Measurements from ENCODE around the gene APBA1. TPM values are rescaled to one million over a fixed set of nuclear protein-coding genes. Genes with fewer than 3 reads are reported as not detected.

The APBA1 gene
- total RNA-seq, 1 experiment from 2014 or later = 0.34 TPM

DNA sequence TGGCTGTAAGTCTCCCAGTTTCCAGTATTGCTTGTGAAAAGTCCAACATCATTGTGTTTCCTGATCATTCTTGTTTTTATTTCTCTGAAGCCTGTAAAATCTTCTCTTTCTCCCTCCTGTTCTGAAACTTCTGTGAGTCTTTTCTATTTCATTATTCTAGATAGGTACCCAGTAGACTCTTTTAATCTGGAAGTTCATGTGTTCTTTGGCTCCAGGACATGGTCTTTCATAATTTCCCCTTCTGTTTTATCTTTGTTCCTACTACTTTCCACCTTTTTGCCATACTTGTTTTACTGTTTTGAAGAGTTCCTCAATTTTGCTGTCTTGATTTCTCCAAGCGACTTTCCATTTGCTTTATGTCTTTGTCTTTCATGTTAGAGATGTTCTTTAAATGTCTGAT, 168.1 kb downstream of the APBA1 start:
- H3K9me3 ChIP-seq = no peaks in the 10 kb centered on the region
- no peak for DNase-seq
- no TSS peak for BruUV-seq (replicated peaks)
- Mint-ChIP-seq H3K9me3 (ENCODE audit: unreplicated experiment) (no peaks in the 10 kb centered on the region), H3K36me3 (ENCODE audit: insufficient read depth, unreplicated experiment) (no peaks in the 10 kb centered on the region), H3K27ac (ENCODE audit: unreplicated experiment) (no peak overlapping the region), H3K4me3 (ENCODE audit: unreplicated experiment) (no peak overlapping the region), H3K4me1 (ENCODE audit: low read depth, unreplicated experiment) (no peaks in the 10 kb centered on the region), H3K27me3 (ENCODE audit: insufficient read depth, unreplicated experiment) (no peaks in the 10 kb centered on the region)
- ChIA-PET POLR2A (no interaction called here), CTCF (no interaction called here)
- H3K27me3 ChIP-seq (replicated peaks; ENCODE audit: control insufficient read depth, insufficient read depth, low read length) = no peaks in the 10 kb centered on the region
- TF ChIP-seq, protein P1, sequence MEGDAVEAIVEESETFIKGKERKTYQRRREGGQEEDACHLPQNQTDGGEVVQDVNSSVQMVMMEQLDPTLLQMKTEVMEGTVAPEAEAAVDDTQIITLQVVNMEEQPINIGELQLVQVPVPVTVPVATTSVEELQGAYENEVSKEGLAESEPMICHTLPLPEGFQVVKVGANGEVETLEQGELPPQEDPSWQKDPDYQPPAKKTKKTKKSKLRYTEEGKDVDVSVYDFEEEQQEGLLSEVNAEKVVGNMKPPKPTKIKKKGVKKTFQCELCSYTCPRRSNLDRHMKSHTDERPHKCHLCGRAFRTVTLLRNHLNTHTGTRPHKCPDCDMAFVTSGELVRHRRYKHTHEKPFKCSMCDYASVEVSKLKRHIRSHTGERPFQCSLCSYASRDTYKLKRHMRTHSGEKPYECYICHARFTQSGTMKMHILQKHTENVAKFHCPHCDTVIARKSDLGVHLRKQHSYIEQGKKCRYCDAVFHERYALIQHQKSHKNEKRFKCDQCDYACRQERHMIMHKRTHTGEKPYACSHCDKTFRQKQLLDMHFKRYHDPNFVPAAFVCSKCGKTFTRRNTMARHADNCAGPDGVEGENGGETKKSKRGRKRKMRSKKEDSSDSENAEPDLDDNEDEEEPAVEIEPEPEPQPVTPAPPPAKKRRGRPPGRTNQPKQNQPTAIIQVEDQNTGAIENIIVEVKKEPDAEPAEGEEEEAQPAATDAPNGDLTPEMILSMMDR (IDR thresholded peaks at IDR 0.05; ENCODE audit: insufficient read depth in 1 of 2, low read depth in 1 of 2, low read length in 1 of 2, severe bottlenecking in 1 of 2, unreplicated experiment in 1 of 2) = no peak
- no peaks in the 10 kb centered on the region for H3K36me3 ChIP-seq (ENCODE audit: control insufficient read depth, insufficient read depth, low read length)
- no peaks in the 10 kb centered on the region for H3K4me1 ChIP-seq
- intact Hi-C loops (cut with micrococcal nuclease; ENCODE audit: unreplicated experiment) = no loop called here
- no peak overlapping the region for H3K4me3 ChIP-seq (ENCODE audit: low read depth, low read length)

DNA sequence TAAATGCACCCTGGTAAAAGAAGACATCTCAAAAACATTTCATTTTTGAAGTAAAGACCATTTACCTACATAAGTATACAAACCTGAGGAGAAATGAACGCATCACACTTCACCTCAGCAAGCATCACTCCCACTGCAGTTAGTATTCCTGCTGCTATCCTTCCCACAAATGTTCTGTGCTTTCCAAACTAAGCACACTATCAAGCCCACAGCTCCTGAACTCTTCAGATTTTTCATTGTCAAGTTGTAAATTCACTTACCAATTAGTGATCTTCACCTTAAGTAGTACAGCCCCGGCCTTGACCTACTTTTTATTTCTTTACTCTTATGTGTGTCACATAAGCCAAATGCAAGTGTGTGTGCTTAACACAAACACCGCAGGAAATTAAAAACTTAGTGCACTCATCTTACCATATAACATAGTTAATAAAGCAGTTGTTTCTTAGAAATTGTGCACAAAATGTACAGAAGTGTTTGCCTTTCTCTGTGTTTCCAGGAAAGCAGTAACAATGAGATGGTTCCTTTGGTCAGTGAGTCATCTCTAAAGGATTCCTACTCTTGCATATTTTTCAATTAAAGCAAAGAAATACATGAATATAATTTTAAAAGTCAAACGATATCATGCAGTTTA, 169.4 kb downstream of the APBA1 start:
- H3K9me3 ChIP-seq = no peaks in the 10 kb centered on the region
- POLR2A ChIA-PET = no interaction called here
- H3K27me3 Mint-ChIP-seq (ENCODE audit: insufficient read depth, unreplicated experiment) = no peaks in the 10 kb centered on the region
- no peaks in the 10 kb centered on the region for H3K9me3 Mint-ChIP-seq (ENCODE audit: unreplicated experiment)
- no peak overlapping the region for H3K4me3 Mint-ChIP-seq (ENCODE audit: unreplicated experiment)
- CTCF ChIA-PET = no interaction called here
- no peaks in the 10 kb centered on the region for H3K27me3 ChIP-seq (replicated peaks; ENCODE audit: control insufficient read depth, insufficient read depth, low read length)
- BruUV-seq (replicated peaks) = no TSS peak
- no peaks in the 10 kb centered on the region for H3K4me1 Mint-ChIP-seq (ENCODE audit: low read depth, unreplicated experiment)
- TF ChIP-seq, protein P1 (IDR thresholded peaks at IDR 0.05; ENCODE audit: insufficient read depth in 1 of 2, low read depth in 1 of 2, low read length in 1 of 2, severe bottlenecking in 1 of 2, unreplicated experiment in 1 of 2) = no peak
- no peak overlapping the region for H3K27ac Mint-ChIP-seq (ENCODE audit: unreplicated experiment)
- H3K36me3 Mint-ChIP-seq (ENCODE audit: insufficient read depth, unreplicated experiment) = no peaks in the 10 kb centered on the region
- H3K36me3 ChIP-seq (ENCODE audit: control insufficient read depth, insufficient read depth, low read length) = no peaks in the 10 kb centered on the region
- no peak for DNase-seq
- no peaks in the 10 kb centered on the region for H3K4me1 ChIP-seq
- intact Hi-C loops (cut with micrococcal nuclease; ENCODE audit: unreplicated experiment) = no loop called here
- no peak overlapping the region for H3K4me3 ChIP-seq (ENCODE audit: low read depth, low read length)

DNA sequence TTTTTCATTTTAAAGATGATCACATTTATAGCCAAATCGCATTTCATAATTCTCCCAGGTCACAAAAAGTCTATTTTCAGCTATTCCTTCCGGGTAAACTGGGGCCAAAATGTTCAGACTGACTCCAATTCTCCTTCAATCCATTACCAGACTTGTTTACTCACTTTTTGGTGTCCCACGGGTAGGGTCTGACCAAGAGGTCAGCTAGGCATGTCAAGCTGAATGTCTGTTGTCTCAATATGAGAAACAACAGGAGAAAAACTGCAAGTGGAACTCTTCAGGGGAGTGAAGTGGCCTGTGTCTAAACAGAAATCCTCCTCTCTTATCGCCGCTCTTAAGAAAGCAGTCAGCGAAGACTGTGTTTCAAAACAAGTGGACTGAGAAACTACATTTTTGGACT, 171.3 kb downstream of the APBA1 start:
- no peak overlapping the region for H3K4me3 Mint-ChIP-seq (ENCODE audit: unreplicated experiment)
- no peaks in the 10 kb centered on the region for H3K36me3 ChIP-seq (ENCODE audit: control insufficient read depth, insufficient read depth, low read length)
- no TSS peak for BruUV-seq (replicated peaks)
- no peak for DNase-seq
- H3K27me3 ChIP-seq (replicated peaks; ENCODE audit: control insufficient read depth, insufficient read depth, low read length) = no peaks in the 10 kb centered on the region
- no peaks in the 10 kb centered on the region for H3K36me3 Mint-ChIP-seq (ENCODE audit: insufficient read depth, unreplicated experiment)
- H3K9me3 ChIP-seq = no peaks in the 10 kb centered on the region
- TF ChIP-seq, protein P1 (IDR thresholded peaks at IDR 0.05; ENCODE audit: insufficient read depth in 1 of 2, low read depth in 1 of 2, low read length in 1 of 2, severe bottlenecking in 1 of 2, unreplicated experiment in 1 of 2) = no peak
- no peaks in the 10 kb centered on the region for H3K4me1 Mint-ChIP-seq (ENCODE audit: low read depth, unreplicated experiment)
- no peaks in the 10 kb centered on the region for H3K27me3 Mint-ChIP-seq (ENCODE audit: insufficient read depth, unreplicated experiment)
- no peak overlapping the region for H3K27ac Mint-ChIP-seq (ENCODE audit: unreplicated experiment)
- intact Hi-C loops (cut with micrococcal nuclease; ENCODE audit: unreplicated experiment) = no loop called here
- H3K9me3 Mint-ChIP-seq (ENCODE audit: unreplicated experiment) = no peaks in the 10 kb centered on the region
- POLR2A ChIA-PET = no interaction called here
- no peak overlapping the region for H3K4me3 ChIP-seq (ENCODE audit: low read depth, low read length)
- no peaks in the 10 kb centered on the region for H3K4me1 ChIP-seq
- CTCF ChIA-PET = no interaction called here
